Measurements from ENCODE around the gene RAP1GAP2.
A peak's percentile ranks its signal among the peaks of the same experiment; 100 is the strongest.

RAP1GAP2 gene

GRCh38 chr17:2933606-2934005 is 137.4 kb downstream of the RAP1GAP2 start:
- no peak for TF ChIP-seq ZFX (IDR thresholded peaks at IDR 0.05)
- TF ChIP-seq, protein P1, sequence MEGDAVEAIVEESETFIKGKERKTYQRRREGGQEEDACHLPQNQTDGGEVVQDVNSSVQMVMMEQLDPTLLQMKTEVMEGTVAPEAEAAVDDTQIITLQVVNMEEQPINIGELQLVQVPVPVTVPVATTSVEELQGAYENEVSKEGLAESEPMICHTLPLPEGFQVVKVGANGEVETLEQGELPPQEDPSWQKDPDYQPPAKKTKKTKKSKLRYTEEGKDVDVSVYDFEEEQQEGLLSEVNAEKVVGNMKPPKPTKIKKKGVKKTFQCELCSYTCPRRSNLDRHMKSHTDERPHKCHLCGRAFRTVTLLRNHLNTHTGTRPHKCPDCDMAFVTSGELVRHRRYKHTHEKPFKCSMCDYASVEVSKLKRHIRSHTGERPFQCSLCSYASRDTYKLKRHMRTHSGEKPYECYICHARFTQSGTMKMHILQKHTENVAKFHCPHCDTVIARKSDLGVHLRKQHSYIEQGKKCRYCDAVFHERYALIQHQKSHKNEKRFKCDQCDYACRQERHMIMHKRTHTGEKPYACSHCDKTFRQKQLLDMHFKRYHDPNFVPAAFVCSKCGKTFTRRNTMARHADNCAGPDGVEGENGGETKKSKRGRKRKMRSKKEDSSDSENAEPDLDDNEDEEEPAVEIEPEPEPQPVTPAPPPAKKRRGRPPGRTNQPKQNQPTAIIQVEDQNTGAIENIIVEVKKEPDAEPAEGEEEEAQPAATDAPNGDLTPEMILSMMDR (conservative IDR thresholded peaks at IDR 0.05) = no peak
- peak overlapping the region; percentile 31 for H3K27ac ChIP-seq

- TF ChIP-seq, protein P1 (conservative IDR thresholded peaks at IDR 0.05) = no peak
- TF ChIP-seq ZFX (IDR thresholded peaks at IDR 0.05) = no peak
Observed at GRCh38 chr17:2935632-2936031, 139.4 kb downstream of the RAP1GAP2 start.

DNA sequence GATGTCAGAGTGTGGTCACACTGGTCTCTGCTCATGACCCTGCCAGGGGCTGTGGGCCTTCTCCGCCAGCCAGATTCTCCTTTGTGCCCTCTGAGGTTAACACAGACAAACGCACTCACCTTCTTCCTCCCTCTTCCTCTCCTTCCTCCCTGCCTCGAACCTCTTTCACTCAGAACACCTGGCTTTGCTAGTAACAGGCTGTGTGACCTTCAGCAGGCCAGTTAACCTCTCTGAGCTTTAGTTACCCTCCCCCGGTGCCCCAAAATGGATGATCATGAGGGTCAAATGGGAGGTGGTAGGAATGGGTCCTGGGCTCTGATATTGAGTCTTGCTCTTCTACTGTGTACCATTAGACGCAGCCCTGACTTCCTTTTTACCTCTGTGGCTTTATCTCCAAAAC is 140.1 kb downstream of the RAP1GAP2 start:
- TF ChIP-seq, protein P1 (conservative IDR thresholded peaks at IDR 0.05) = no peak
- no peak for TF ChIP-seq ZFX (IDR thresholded peaks at IDR 0.05)
- H3K27ac ChIP-seq = no peak overlapping the region

More at GRCh38 chr17:2935632-2936031, 139.4 kb downstream of the RAP1GAP2 start:
- no peak overlapping the region for H3K27ac ChIP-seq

DNA sequence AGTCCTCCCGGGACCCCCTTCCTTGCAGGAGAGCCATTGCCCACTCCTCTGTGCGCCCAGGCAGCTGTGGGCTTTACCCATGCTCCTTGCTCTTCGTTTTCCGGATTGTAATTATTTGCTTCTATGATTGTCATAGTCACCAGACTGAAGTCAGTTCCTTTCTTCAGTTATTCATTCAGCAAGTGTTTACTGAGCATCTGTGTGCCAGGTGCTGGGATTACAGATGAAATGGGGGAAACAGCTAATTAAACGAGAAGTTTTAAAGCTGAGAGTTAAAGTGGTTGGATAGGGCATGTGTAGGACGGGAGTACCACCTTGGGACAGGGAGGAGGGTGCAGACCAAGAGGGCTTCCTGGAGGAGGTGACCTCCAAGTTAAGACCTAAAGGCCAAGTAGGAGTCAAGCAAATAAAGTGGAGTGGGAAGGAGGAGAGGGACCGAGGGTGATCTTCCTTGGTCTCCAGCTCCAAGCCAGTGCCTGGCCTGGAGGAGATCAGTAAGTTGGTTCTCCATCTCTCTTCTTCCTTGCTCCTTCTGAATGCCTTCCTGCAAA is 140.6 kb downstream of the RAP1GAP2 start:
- TF ChIP-seq, protein P1 (conservative IDR thresholded peaks at IDR 0.05) = no peak
- no peak for TF ChIP-seq ZFX (IDR thresholded peaks at IDR 0.05)
- H3K27ac ChIP-seq = no peak overlapping the region

DNA sequence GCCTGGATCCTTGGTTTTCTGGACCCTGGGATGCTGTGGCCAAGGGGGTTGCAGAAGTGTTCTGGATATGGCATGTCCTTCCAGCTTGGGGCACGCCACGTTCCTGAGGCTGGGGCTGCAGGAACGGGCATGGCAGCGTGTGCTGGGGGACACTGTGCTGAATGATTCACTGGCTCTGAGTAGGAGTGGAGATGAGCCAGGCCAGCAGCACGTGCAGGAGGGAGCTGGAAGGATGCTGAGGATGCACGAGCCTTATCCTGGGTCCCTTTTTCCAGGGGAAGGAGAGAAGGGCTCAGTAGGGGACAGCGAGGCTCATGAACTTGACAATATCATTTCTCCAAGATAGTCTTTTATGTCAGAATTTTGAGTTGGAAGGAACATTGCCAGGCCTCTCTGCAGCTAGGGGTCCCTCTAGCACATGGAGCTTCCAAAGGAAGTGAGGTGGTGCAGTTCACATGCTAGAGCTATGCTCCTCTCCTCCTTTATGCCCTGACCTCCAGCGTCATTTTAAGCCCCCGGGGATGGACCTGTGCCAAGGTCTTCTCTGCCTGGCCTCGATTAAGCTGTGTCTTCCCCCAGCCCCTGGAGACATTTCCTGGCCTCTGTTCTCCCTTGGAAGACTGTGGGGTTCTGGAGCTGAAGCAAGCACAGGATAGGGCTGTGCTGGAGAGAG is 141.2 kb downstream of the RAP1GAP2 start:
- no peak overlapping the region for H3K27ac ChIP-seq
- no peak for TF ChIP-seq ZFX (IDR thresholded peaks at IDR 0.05)

GRCh38 chr17:2939714-2940351 is 143.6 kb downstream of the RAP1GAP2 start:
- TF ChIP-seq ZFX (IDR thresholded peaks at IDR 0.05) = no peak
- TF ChIP-seq, protein P1 (conservative IDR thresholded peaks at IDR 0.05) = no peak
- H3K27ac ChIP-seq = no peak overlapping the region

- no peak for TF ChIP-seq ZFX (IDR thresholded peaks at IDR 0.05)
- TF ChIP-seq, protein P1 (conservative IDR thresholded peaks at IDR 0.05) = no peak
- no peak overlapping the region for H3K27ac ChIP-seq
Observed at GRCh38 chr17:2940352-2940751, 144.1 kb downstream of the RAP1GAP2 start.

Measured in C4-2B (cell line).